Dermis blood vessel endothelial cell (primary cell): ENCODE data around the gene PDILT. TPM values are rescaled to one million over a fixed set of nuclear protein-coding genes. Genes with fewer than 3 reads are reported as not detected.
"Not testable (repeated sequence)": the region's sequence is repeated elsewhere in the genome, so short reads cannot be mapped to it uniquely, and the experiment has no call there.

ENCODE experiments used
- DNase-seq: peaks from one replicate; pipeline ENCODE4 v3.0.0; 2010
- total RNA-seq: library from RNA; depleted of rRNA; stranded (reverse); fragments of >200 nt; gene quantifications from 2 replicates; pipeline ENCODE4 v1.2.3, GENCODE V29; 2014

Gene PDILT
- total RNA-seq, 1 donor from 2014 or later = not detected

DNA sequence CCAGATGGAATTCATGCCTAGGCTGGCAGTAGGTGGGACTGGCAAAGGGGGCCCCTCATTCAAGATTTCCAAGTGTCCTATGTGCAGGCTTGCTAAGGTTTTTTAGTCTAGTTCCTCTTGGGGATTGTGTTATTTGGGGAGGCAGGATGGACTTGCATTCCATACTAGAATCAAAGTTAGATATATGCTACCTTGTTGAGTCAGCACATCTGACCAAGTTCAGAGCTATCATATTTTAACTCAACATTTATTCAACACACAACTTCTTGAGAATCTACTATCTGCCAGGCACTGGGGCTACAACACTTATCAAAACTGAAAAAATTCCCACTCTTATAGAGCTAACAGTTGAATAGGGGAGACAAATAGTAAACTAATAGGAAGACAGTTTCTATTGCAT lies 83.9 kb downstream of the PDILT start:
- DNase-seq = no peak

DNA sequence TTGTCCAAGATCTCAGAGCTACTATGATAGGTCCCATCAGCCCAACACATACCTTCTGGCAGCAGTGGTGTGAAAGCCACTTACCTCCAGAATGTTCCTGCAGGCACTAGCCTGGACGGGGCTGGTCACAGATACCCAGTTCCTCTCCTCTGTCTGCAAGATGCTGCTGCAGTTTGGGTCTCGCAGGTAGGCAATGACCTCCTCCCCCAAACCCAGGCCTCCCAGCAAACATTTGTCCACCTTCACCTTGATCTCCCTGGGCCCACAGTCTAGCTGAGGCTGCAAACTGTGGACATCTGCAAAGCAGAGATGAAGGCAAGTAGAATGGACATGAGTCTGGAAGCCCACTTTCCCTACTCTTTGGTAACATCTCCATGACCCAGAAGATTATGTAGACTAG lies 84.4 kb downstream of the PDILT start:
- no peak for DNase-seq

DNA sequence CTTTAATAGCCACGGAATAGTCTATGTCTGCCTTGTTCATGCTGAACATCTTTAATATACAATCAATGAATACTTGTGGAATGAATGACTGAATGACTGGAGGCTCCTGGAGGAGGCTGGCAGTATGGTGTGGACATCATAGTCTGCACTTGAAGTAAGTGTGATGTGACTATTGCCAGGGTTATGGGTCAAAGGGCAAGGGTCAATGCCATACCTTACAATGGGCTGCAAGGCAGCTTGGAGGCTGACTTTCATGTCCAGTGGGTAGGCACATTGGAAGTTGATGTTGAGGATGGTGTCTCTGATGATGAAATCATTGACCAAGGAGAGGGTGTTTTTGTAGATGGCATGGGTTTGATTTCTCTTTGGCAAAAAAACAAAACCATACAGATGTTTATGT lies 85.1 kb downstream of the PDILT start:
- DNase-seq = no peak

DNA sequence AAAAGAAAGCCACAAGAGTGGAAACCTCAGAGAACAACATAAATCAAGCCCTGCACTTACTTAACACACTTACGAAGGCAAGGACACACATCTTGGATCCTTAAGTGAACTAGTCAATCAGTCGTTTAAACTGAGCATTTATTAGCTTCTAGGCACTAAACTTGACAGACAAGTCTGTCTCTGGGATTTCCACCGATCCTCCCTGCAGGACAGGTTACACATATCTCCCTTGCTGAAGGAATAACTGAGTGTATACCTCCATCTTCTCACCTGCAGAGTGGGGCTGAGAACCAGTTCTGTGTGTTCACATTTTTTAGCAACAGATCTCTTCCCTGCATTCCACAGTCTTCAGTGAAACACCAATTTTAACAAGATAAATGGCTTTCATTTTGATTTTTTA lies 86.1 kb downstream of the PDILT start:
- no peak for DNase-seq

DNA sequence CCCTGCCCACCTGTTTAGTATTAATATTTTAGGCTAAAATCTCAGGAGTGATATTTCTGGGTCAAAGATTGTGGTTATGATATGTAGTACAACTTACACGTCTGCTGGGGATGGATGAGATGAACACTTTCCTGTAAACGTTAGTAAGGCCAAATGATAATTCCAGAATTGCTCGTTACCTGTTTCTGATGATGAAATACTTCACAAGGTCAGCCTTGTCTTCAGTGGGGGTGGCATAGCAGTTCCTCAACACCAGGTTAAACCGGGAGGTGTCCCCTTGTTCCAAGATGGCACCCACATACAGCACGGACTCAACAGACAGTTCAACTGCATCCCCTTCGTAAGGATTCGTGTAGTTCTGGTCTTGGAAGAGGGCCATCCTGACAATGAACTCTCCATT lies 86.5 kb downstream of the PDILT start:
- DNase-seq = no peak

DNA sequence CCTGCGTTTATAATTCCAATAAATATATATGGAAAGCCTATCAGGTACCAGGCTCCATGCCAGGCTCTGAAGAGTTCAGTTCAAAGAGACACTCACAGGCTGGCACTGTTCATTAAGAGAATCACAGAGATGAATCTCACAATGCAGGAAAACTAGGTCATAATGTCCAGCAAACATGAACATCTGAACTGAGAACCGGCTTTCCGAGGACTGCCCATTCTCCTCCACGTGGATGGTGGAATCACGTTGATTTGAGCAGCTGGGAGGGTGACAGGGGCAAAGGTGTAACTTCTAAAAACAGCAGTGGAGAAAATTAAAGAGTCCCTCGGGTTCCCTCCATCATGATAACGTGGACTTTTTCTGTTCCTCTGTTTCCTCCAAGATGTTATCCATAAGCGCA lies 87.4 kb downstream of the PDILT start:
- no peak for DNase-seq

DNA sequence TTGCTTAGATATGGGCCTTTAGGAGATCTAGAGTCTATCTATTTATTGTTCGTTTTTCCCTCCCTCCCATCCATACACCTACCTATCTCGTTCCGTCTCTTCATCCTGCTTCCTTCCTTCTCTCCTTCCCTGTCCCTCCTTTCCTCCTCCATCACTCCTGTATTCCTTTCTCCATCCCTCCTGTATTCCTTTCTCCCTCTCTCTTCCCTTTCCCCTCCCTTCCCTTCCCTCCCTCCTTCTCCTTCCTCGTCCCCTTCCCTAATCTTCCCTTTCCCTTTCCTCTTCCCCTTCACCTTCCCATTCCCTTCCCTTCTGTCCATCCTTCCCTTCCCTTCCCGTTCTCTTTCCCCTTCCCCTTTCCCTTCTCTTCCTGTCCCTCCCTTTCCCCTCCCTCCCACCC lies 87.8 kb downstream of the PDILT start:
- no peak for DNase-seq

DNA sequence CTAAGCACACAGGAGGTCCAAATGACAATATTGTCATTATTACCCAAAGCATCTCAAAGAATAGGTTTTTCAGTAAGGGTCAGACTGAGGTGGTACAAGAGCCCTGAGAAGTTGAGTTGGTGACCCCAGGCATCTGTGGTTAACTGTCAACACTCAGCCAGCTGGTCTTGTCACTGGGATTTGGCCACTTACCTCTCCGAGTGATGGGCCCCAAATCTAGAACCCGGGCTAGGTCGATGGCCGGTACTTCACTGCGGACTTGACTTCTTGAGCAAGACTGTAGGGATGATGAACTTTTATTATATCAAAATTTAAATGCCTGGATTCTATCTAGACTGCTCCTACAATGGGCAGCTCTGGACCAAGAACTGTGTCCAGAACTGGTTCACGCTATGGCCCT lies 88.8 kb downstream of the PDILT start:
- no peak for DNase-seq

DNA sequence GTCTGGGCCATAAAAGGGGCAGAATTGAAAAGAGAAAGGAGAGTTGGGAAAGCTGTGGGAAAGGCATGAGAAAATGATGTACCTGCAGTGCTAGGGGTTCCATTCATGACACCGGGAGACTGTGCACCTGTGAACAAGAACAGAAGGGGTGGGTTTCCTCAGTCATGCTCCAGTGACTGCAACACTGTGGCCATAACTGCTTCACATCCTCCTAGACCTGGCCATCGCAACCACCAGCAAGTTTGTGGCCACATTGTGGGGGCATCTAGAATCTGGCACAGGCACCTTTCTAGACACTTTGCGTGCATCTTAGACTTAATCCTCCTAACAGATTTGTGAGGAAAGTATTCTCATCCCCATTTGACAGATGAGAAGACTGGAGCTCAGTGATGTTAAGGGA lies 90.0 kb downstream of the PDILT start:
- no peak for DNase-seq

DNA sequence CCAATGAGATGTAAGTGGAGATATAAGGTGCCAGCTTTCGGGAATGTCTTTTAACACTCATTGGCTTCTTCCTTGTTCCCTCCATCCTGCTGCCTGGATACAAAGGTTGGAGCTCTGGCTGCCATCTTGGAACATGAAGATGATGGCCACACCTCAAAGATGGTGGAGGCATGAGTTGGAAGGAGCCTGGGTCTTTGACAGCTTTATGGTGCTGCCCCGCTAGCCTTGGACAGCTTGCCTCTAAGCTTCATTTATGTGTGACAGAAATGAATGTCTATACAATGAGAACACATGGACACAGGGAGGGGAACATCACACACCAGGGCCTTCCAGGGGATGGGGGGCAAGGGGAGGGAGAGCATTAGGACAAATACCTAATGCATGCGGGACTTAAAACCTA lies 90.8 kb downstream of the PDILT start:
- DNase-seq = no peak

DNA sequence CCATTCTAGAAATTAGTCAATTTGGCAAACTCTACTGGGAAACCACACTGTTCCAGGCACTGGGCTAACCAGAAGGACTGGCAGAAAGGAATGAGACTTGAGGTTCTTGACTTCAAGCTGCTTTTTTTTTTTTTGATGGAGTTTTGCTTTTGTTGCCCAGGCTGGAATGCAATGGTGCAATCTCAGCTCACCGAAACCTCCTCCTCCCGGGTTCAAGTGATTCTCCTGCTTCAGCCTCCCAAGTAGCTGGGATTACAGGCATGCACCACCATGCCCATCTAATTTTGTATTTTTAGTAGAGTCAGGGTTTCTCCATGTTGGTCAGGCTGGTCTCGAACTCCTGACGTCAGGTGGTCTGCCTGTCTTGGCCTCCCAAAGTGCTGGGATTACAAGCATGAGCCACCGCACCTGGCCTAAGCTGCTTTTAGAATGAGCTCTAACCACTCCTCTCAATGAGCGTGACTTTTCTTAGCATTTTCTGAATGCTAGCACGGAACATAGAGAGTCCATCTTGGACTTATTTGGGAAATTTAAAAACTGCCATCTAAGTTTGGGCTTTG lies 91.9 kb downstream of the PDILT start:
- DNase-seq = not testable (repeated sequence)

DNA sequence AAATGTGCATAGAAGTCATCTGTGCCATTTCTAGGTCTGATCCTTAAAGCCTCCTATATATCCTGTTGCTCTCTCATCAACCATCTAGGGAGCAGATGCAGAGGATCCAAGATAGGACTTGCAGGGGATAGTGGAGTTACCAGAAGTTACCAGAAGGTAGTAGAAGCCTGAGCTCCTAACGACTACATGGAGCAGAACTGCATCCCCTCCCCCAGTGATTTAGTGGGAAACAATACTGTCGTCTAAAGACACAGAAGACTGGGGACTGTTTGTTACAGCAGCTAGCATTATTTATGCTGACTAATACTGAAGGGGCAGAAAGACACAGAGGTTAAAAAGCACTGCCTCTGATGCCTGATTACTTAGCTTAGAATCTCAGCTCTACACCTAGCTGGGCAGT lies 93.0 kb downstream of the PDILT start:
- no peak for DNase-seq

DNA sequence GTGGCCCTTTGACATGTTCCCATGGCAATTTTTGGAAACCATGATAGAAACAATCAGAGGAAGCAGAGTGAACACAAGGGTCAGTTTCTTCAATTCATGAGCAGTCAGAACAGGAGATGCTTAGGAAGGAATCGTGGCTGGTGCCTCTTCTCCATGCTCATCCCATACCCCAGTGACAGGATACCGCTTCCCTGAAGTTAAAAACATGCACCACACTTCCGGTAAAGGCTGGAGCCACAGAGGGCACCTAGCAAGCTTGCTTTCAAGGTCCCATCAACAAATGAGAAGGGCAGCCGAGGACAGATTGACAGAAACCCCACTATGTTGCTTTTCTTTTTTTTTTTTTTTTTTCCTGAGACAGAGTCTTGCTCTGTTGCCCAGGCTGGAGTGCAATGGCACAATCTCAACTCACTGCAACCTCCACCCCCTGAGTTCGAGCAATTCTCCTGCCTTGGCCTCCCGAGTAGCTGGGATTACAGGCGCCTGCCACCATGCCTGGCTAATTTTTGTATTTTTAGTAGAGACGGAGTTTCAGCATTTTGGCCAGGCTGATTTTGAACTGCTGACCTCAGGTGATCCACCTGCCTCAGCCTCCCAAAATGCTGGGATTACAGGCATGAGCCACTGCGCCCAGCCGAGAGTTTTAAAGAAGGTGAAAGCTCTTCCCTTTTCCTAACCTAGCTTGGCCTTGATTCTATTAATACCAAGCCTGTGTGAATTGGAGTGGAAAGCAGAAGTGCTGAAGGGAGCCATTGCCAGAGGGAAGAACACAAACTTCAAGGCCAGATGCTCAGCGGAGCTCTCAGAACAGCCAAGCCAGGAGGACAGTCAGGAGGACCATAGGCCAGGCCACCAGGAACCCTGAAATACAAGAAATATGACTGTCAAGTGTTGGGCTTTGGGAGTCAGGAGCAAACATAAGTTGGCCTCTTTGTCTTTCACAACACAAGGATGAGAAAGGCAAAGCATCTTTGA lies 93.8 kb downstream of the PDILT start:
- DNase-seq = no peak

DNA sequence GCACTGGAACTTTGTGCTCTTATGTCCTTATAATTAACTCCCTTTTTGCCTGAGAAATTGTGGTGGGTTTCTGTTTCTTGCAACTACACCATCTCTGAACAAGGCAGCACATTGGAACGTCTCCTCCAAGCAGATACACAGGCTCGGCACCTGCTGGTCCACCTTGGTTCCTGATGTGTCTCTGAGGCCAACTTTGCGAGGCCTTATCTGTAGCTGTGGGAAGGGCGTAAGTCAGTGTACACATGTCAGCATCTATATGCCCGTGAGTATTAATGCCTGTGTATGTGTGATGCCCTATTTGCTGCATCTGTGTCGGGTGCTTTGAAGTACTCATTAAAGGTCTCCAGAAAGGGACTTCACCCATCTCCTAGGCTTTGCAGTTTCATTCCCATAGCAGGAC lies 94.8 kb downstream of the PDILT start:
- no peak for DNase-seq

Other genes with a start within 250 kb of the PDILT start
- gene GP2, start 77.2 kb downstream of the PDILT start, total RNA-seq = not detected in 2 replicates
- not detected in 2 replicates for gene UMOD, start 52.0 kb downstream of the PDILT start, total RNA-seq
- gene ACSM5, start 4.8 kb upstream of the PDILT start, total RNA-seq = 0.74 and 2.0 TPM in 2 replicates
- gene ACSM2A, start 46.8 kb upstream of the PDILT start, total RNA-seq = under 0.01 TPM in 1 of 2 replicates, not detected in the other
- gene ACSM2B, start 171.6 kb upstream of the PDILT start, total RNA-seq = 0.19 and 0.34 TPM in 2 replicates